OCI-LY3 (cell line): ENCODE data around the gene NDFIP2.

Experiments
- EZH2phosphoT487 ChIP-seq: fragments of 200-600 bp; shearing (Covaris generic); IDR thresholded peaks from 2 replicates; pipeline ENCODE4 v1.6.1; 2018; ENCODE audit warnings: antibody characterized with exemption, mixed run types, low read depth
- TF ChIP-seq, protein P1 (sequence below): fragments of 200-600, 300-600 bp; sonication (generic); IDR thresholded peaks from 2 replicates; pipeline ENCODE4 v1.5.1; 2014; ENCODE audit warnings: antibody characterized with exemption, low read length, low read depth

DNA sequence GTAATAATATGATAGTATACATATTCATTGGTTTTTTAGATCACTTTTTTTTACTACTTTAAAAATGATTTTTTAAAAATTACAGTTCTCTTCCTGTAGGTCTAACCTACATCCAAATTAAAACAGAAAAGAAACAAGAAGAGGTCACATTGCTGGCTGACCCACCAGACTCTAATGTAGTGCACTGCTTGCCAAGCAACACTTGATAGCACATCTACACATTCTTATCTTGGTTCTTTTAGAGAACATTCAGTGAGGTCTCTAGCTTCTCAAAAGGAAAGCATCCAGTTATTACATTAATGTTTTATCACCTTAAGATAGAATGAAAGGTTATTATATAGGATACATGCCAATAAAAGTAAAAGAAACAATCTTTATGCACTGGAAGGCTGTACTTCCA is 35.6 kb downstream of the NDFIP2 start:
- TF ChIP-seq, protein P1, sequence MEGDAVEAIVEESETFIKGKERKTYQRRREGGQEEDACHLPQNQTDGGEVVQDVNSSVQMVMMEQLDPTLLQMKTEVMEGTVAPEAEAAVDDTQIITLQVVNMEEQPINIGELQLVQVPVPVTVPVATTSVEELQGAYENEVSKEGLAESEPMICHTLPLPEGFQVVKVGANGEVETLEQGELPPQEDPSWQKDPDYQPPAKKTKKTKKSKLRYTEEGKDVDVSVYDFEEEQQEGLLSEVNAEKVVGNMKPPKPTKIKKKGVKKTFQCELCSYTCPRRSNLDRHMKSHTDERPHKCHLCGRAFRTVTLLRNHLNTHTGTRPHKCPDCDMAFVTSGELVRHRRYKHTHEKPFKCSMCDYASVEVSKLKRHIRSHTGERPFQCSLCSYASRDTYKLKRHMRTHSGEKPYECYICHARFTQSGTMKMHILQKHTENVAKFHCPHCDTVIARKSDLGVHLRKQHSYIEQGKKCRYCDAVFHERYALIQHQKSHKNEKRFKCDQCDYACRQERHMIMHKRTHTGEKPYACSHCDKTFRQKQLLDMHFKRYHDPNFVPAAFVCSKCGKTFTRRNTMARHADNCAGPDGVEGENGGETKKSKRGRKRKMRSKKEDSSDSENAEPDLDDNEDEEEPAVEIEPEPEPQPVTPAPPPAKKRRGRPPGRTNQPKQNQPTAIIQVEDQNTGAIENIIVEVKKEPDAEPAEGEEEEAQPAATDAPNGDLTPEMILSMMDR, result no peak
- no peak for TF ChIP-seq EZH2phosphoT487
